Sigmoid colon (tissue), 7 donors: ENCODE measurements around the gene FRAT2. TPM values are rescaled to one million over a fixed set of nuclear protein-coding genes. Genes with fewer than 3 reads are reported as not detected.

ENCODE experiments used
- DNase-seq: peaks from one replicate; pipeline ENCODE4 v3.0.0-alpha.2; 2019
- H3K27ac ChIP-seq, 4 donors: fragments of 200-600 bp; sonication (generic); one replicate each; pipeline ENCODE4 v1.5.1; 2016 to 2019; ENCODE audit warnings: mild to moderate bottlenecking in 1 of 4
- H3K27me3 ChIP-seq, 3 donors: fragments of 200-600 bp; sonication (generic); one replicate each; pipeline ENCODE4 v1.5.1; 2019; ENCODE audit warnings: mild to moderate bottlenecking in 1 of 3
- H3K36me3 ChIP-seq, 4 donors: fragments of 200-600 bp; sonication (generic); one replicate each; pipeline ENCODE4 v1.5.1; 2016 to 2019
- H3K4me1 ChIP-seq, 4 donors: fragments of 200-600 bp; sonication (generic); one replicate each; pipeline ENCODE4 v1.5.1; 2017 to 2019
- H3K4me3 ChIP-seq, 4 donors: fragments of 200-600 bp; sonication (generic); one replicate each; pipeline ENCODE4 v1.5.1; 2017 to 2019; ENCODE audit warnings: mild to moderate bottlenecking in 2 of 4, moderate library complexity in 1 of 4
- H3K9me3 ChIP-seq, 4 donors: fragments of 200-600 bp in 3 of 4; sonication (generic) in 3 of 4; one replicate each; pipeline versions ENCODE4 v1.5.1 to v1.6.1; 2013 to 2019
- EP300 ChIP-seq, 4 donors: sonication (generic); formaldehyde crosslinking; IDR thresholded peaks; one replicate each; pipeline ENCODE4 v1.6.1; 2017; ENCODE audit warnings: antibody characterized with exemption in 4 of 4
- POLR2A ChIP-seq, 2 donors: fragments of 450-650 bp; IDR thresholded peaks; one replicate each; pipeline ENCODE4 v1.6.1; 2016; ENCODE audit warnings: antibody characterized with exemption in 2 of 2, mild to moderate bottlenecking in 2 of 2, moderate library complexity in 2 of 2
- POLR2AphosphoS5 ChIP-seq, 4 donors: sonication (generic); formaldehyde crosslinking; IDR thresholded peaks; one replicate each; pipeline ENCODE4 v1.6.1; 2017; ENCODE audit warnings: antibody characterized with exemption in 4 of 4
- WGBS, 2 donors: extraction: QIAGEN DNeasy Blood & Tissue Kit; methylation state at CpG; one replicate each; pipeline ENCODE4 v1.1.7; 2013; 5-methylcytosine and 5-hydroxymethylcytosine counted together
- intact Hi-C: fragments of 100-400 bp; cut with DNase I; formaldehyde crosslinking; loops from one replicate; pipeline ENCODE4 v1.15.1; 2023
- polyA plus RNA-seq, 3 donors: library from polyadenylated mRNA; stranded (reverse); fragments of 200-250 nt; gene quantifications; one replicate each; pipeline ENCODE4 v1.2.3, GENCODE V29; 2013
- total RNA-seq, 4 donors: library from RNA; depleted of rRNA; stranded (reverse); fragments of >200 nt; gene quantifications; one replicate each; pipeline ENCODE4 v1.1.0, GENCODE V29; 2016
- TF ChIP-seq, protein P1 (sequence below), 4 experiments: fragments of 450-650 bp in 3 of 4; fragments of 200-600 bp in 1 of 4; IDR thresholded peaks; one replicate each; pipeline ENCODE4 v1.5.1; 2016 to 2019; ENCODE audit warnings: antibody characterized with exemption in 4 of 4, mild to moderate bottlenecking in 3 of 4, moderate library complexity in 2 of 4
- donor health status: healthy with polysubstance abuse.
- donor health status: Bipolar disorder and iron deficiency.
- donor health status: healthy.

Gene FRAT2
- total and polyA plus RNA-seq, 7 donors: 11.9 to 31.0 (median 18.9) TPM

DNA sequence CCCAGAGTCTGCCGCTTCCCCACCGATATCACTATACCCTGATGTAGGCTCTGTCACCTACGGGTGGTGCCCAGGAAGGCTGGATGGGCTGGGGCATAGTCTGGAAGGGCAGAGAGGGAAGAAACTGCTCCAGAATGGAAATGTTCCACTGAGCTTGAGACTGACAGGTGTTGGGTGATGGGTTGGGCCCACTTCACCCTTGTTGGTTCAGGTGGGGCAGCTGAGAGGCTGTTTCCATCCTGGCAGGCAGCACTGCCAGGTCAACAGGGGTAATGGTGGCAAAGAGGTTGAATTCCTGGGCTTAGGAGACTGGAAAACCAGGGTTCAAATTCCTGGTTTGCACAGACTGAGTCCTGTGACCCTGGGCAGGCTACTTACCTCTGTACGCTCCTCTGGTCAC, 28.5 kb upstream of the FRAT2 start:
- no peaks in the 10 kb centered on the region for H3K9me3 ChIP-seq
- no peaks in the 10 kb centered on the region for H3K27me3 ChIP-seq
- no peak overlapping the region for H3K4me3 ChIP-seq
- DNase-seq: no peak
- no peak overlapping the region for H3K27ac ChIP-seq
- no peaks in the 10 kb centered on the region for H3K4me1 ChIP-seq
- H3K36me3 ChIP-seq: peaks cover 0 to 81% (median 16%) of the 10 kb centered on the region in 4 donors
- 92 to 97% methylated on average over 4 of the region's 4 CpGs for WGBS, 2 donors
- TF ChIP-seq, protein P1, sequence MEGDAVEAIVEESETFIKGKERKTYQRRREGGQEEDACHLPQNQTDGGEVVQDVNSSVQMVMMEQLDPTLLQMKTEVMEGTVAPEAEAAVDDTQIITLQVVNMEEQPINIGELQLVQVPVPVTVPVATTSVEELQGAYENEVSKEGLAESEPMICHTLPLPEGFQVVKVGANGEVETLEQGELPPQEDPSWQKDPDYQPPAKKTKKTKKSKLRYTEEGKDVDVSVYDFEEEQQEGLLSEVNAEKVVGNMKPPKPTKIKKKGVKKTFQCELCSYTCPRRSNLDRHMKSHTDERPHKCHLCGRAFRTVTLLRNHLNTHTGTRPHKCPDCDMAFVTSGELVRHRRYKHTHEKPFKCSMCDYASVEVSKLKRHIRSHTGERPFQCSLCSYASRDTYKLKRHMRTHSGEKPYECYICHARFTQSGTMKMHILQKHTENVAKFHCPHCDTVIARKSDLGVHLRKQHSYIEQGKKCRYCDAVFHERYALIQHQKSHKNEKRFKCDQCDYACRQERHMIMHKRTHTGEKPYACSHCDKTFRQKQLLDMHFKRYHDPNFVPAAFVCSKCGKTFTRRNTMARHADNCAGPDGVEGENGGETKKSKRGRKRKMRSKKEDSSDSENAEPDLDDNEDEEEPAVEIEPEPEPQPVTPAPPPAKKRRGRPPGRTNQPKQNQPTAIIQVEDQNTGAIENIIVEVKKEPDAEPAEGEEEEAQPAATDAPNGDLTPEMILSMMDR (IDR thresholded peaks at IDR 0.05): no peak
- TF ChIP-seq POLR2A (IDR thresholded peaks at IDR 0.05) (no peak), POLR2AphosphoS5 (IDR thresholded peaks at IDR 0.05) (no peak), EP300 (IDR thresholded peaks at IDR 0.05) (no peak)
- intact Hi-C loops: no loop called here

DNA sequence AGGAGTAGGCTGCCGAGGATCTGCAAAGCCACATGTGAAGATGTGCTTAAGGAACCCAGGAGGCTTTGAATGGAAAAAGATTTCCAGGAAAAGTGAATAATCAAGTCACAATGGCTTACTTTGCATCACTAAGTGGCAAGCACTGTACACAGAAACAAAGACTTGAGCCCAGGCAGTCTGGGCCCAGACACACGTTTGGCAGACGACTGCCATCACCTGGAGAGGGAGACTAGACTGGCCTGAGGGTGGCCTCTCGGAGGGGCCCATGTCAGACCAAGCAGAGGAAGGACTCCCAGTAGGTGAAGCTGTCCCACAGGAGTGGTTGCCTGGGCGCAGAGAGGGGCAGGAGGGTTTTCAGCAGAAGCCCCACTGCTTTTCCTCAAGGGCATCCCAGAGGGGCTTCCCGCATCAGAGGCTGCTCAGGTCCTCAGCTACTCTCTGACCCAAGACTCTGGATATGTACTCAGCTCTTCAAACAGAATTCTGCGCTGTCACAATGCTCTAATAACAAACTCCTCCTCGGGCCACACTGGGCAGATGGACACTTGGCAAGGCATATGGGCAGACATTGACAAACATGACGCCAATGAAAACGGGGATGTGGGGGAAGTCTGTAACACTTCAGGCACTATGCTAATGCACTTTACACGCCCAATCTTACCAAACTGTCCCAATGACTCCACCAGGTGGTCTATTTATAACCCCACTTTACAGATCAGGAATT, 27.9 kb upstream of the FRAT2 start:
- H3K4me3 ChIP-seq: no peak overlapping the region
- H3K36me3 ChIP-seq: peaks cover 0 to 82% (median 17%) of the 10 kb centered on the region in 4 donors

DNA sequence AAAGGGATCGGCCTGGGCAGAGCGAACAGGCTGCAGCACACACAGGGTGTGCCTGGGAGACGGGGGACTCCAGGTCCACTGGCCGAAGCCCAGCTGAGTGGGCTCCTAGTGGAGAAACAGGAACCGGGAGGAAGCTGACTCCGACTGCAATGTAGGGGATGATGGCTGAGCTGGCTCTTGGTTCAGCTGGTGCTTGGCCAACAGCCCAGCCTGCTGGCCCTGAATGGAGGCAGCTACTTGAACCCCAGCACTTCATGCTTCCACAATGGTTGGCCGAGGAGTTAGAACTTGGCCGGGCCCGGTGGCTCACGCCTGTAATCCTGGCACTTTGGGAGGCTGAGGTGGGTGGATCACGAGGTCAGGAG, 27.0 kb upstream of the FRAT2 start:
- H3K36me3 ChIP-seq: peaks cover 0 to 80% (median 15%) of the 10 kb centered on the region in 4 donors
- WGBS, 2 donors: 89 to 93% methylated on average over 11 of the region's 11 CpGs
- no peak overlapping the region for H3K4me3 ChIP-seq
- H3K27ac ChIP-seq: no peak overlapping the region
- TF ChIP-seq, protein P1 (IDR thresholded peaks at IDR 0.05): no peak
- TF ChIP-seq POLR2AphosphoS5 (IDR thresholded peaks at IDR 0.05) (no peak), EP300 (IDR thresholded peaks at IDR 0.05) (no peak), POLR2A (IDR thresholded peaks at IDR 0.05) (no peak)
- intact Hi-C loops: no loop called here
- H3K27me3 ChIP-seq: no peaks in the 10 kb centered on the region
- no peaks in the 10 kb centered on the region for H3K4me1 ChIP-seq
- H3K9me3 ChIP-seq: no peaks in the 10 kb centered on the region
- DNase-seq: no peak

More for the DNA sequence above, 27.9 kb upstream of the FRAT2 start:
- intact Hi-C loops: no loop called here
- Histone ChIP-seq H3K27me3 (no peaks in the 10 kb centered on the region), H3K27ac (no peak overlapping the region), H3K9me3 (no peaks in the 10 kb centered on the region), H3K4me1 (no peaks in the 10 kb centered on the region)
- WGBS, 2 donors: 85 to 90% methylated on average over 11 of the region's 11 CpGs
- no peak for DNase-seq
- TF ChIP-seq EP300 (IDR thresholded peaks at IDR 0.05) (no peak), POLR2A (IDR thresholded peaks at IDR 0.05) (no peak), POLR2AphosphoS5 (IDR thresholded peaks at IDR 0.05) (no peak)
- TF ChIP-seq, protein P1 (IDR thresholded peaks at IDR 0.05): no peak

DNA sequence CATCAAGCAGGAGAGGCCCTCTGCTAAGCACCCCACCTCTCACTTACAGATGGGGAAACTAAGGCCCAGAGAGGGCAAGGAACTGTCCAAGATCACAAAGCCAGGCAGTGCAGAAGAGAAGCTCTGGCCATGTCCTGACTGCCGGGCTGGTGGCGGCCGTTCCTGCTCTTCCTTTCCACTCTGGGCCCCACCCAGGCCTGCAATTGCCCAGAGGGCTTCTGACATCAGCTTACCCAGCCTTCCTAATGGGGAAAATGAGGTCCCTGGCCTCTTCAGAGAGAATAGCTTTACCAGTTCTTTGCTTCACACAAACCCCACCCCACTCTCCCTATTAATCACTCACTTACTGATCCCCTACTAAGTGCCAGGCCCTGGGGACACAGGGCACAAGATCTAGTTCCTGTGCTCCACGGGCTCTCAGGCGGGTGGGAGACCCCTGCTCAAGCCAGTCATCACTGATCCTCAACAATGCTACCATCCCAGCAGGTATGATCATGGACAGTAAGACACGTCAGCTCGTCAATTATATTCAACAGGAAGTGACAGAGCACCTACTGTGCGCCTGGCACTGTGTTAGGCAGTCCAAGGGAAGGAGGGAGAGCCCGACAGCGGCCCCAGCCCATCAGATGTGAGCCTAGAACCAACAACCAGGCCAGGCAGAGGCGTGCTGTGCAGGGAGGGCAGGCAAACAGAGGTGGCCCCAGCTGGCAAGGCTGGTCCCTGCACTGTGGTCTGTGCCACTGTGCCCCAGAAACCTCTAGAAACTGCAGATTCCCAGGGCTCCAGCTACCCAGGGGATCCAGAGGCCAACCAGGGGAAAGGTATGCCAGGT, 26.4 kb upstream of the FRAT2 start:
- H3K9me3 ChIP-seq: no peaks in the 10 kb centered on the region
- WGBS, 2 donors: 90 to 93% methylated on average over 11 of the region's 11 CpGs
- no peaks in the 10 kb centered on the region for H3K27me3 ChIP-seq
- H3K27ac ChIP-seq: no peak overlapping the region
- no peak overlapping the region for H3K4me3 ChIP-seq
- H3K4me1 ChIP-seq: no peaks in the 10 kb centered on the region
- peaks cover 0 to 80% (median 13%) of the 10 kb centered on the region in 4 donors for H3K36me3 ChIP-seq
- DNase-seq: no peak
- intact Hi-C loops: no loop called here
- TF ChIP-seq, protein P1 (IDR thresholded peaks at IDR 0.05): no peak
- TF ChIP-seq POLR2AphosphoS5 (IDR thresholded peaks at IDR 0.05) (no peak), EP300 (IDR thresholded peaks at IDR 0.05) (no peak), POLR2A (IDR thresholded peaks at IDR 0.05) (no peak)
